Measurements from ENCODE around the gene TWNK. TPM values are rescaled to one million over a fixed set of nuclear protein-coding genes. Genes with fewer than 3 reads are reported as not detected.
"Not testable (repeated sequence)": the region's sequence is repeated elsewhere in the genome, so short reads cannot be mapped to it uniquely, and the experiment has no call there.

Gene TWNK
- total RNA-seq, 3 donors from 2014 or later (not counting 1 experiment from before 2014, with no cell fraction given): 2.2 to 3.6 (median 3.3) TPM

GRCh38 chr10:101031796-101032636 is 44.7 kb downstream of the TWNK start:
- Histone ChIP-seq H3K4me3 (ENCODE audit: low read length) (peak overlapping the region; percentile 50), H3K9me3 (ENCODE audit: control insufficient read depth, insufficient read depth, low read length) (no peaks in the 10 kb centered on the region), H3K4me1 (ENCODE audit: control insufficient read depth, insufficient read depth, low read length) (peaks cover 28% of the 10 kb centered on the region), H3K27me3 (ENCODE audit: control insufficient read depth, insufficient read depth, low read length) (no peaks in the 10 kb centered on the region), H3K27ac (ENCODE audit: low read length) (peak overlapping the region; percentile 98), H3K36me3 (ENCODE audit: control insufficient read depth, insufficient read depth, low read length) (peaks cover 24% of the 10 kb centered on the region)
- no peak for TF ChIP-seq CTCF (IDR thresholded peaks at IDR 0.05)
- Mint-ChIP-seq H3K4me1 (peaks cover 27 to 28% of the 10 kb centered on the region in 2 donors), H3K36me3 (no peaks in the 10 kb centered on the region), H3K27me3 (ENCODE audit: low read depth in 2 of 2) (peaks cover 0 to 7% of the 10 kb centered on the region in 2 donors), H3K4me3 (peak overlapping the region; percentile 88), H3K9me3 (no peaks in the 10 kb centered on the region), H3K27ac (peak overlapping the region; percentile 83 to 89)
- DNase-seq (peak; percentile 61 to 93), ATAC-seq (peak; percentile 58 to 73 (median 68))
- intact Hi-C loops (cut with micrococcal nuclease): loop anchor here (5.0 kb wide), 3 partner anchors 35 to 320 kb away; partner anchors contain the start of genes BTRC and LZTS2
- under 1% methylated on average over 47 of the region's 47 CpGs for WGBS (ENCODE audit: insufficient coverage)

- Histone ChIP-seq H3K4me3 (ENCODE audit: low read length) (peak overlapping the region; percentile 50), H3K27me3 (ENCODE audit: control insufficient read depth, insufficient read depth, low read length) (no peaks in the 10 kb centered on the region), H3K36me3 (ENCODE audit: control insufficient read depth, insufficient read depth, low read length) (peaks cover 31% of the 10 kb centered on the region), H3K27ac (ENCODE audit: low read length) (peak overlapping the region; percentile 98), H3K4me1 (ENCODE audit: control insufficient read depth, insufficient read depth, low read length) (peaks cover 28% of the 10 kb centered on the region), H3K9me3 (ENCODE audit: control insufficient read depth, insufficient read depth, low read length) (no peaks in the 10 kb centered on the region)
- intact Hi-C loops (cut with micrococcal nuclease): loop anchor here (5.0 kb wide), 3 partner anchors 35 to 320 kb away; partner anchors contain the start of genes BTRC and LZTS2
- WGBS (ENCODE audit: insufficient coverage): 10% methylated on average over 6 of the region's 6 CpGs
- ATAC-seq (peak; percentile 23 to 40 (median 30)), DNase-seq (peak; percentile 50 to 62)
- no peak for TF ChIP-seq CTCF (IDR thresholded peaks at IDR 0.05)
- Mint-ChIP-seq H3K4me1 (peaks cover 27 to 28% of the 10 kb centered on the region in 2 donors), H3K36me3 (peaks cover 4% of the 10 kb centered on the region), H3K27ac (peak overlapping the region; percentile 83 to 89), H3K4me3 (peak overlapping the region; percentile 88), H3K27me3 (ENCODE audit: low read depth in 2 of 2) (peaks cover 0 to 7% of the 10 kb centered on the region in 2 donors), H3K9me3 (no peaks in the 10 kb centered on the region)
Measured at GRCh38 chr10:101032637-101033224, 45.4 kb downstream of the TWNK start.

GRCh38 chr10:101033276-101033675 is 45.9 kb downstream of the TWNK start:
- no peak for DNase-seq
- Histone ChIP-seq H3K27ac (ENCODE audit: low read length) (peak overlapping the region; percentile 98), H3K9me3 (ENCODE audit: control insufficient read depth, insufficient read depth, low read length) (no peaks in the 10 kb centered on the region), H3K4me1 (ENCODE audit: control insufficient read depth, insufficient read depth, low read length) (peaks cover 28% of the 10 kb centered on the region), H3K36me3 (ENCODE audit: control insufficient read depth, insufficient read depth, low read length) (peaks cover 36% of the 10 kb centered on the region), H3K27me3 (ENCODE audit: control insufficient read depth, insufficient read depth, low read length) (no peaks in the 10 kb centered on the region), H3K4me3 (ENCODE audit: low read length) (no peak overlapping the region)
- no peak for ATAC-seq
- peak overlapping the region; percentile 88 for H3K4me3 Mint-ChIP-seq
- H3K27ac Mint-ChIP-seq: peak overlapping the region; percentile 83 to 89
- TF ChIP-seq CTCF (IDR thresholded peaks at IDR 0.05): no peak
- H3K27me3 Mint-ChIP-seq (ENCODE audit: low read depth in 2 of 2): peaks cover 0 to 7% of the 10 kb centered on the region in 2 donors
- H3K4me1 Mint-ChIP-seq: peaks cover 27 to 28% of the 10 kb centered on the region in 2 donors
- intact Hi-C loops (cut with micrococcal nuclease): loop anchor here (5.0 kb wide), 3 partner anchors 34 to 319 kb away; partner anchors contain the start of genes BTRC and LZTS2
- 33% methylated on average over 1 of the region's 3 CpGs for WGBS (ENCODE audit: insufficient coverage)
- peaks cover 9% of the 10 kb centered on the region for H3K36me3 Mint-ChIP-seq
- H3K9me3 Mint-ChIP-seq: no peaks in the 10 kb centered on the region

GRCh38 chr10:101034404-101034803 is 47.1 kb downstream of the TWNK start:
- not testable (repeated sequence) for H3K4me3 Mint-ChIP-seq; H3K4me3 ChIP-seq (ENCODE audit: low read length); H3K27ac Mint-ChIP-seq; H3K27ac ChIP-seq (ENCODE audit: low read length); H3K27me3 ChIP-seq (ENCODE audit: control insufficient read depth, insufficient read depth, low read length); H3K27me3 Mint-ChIP-seq (ENCODE audit: low read depth in 2 of 2); ATAC-seq; H3K9me3 ChIP-seq (ENCODE audit: control insufficient read depth, insufficient read depth, low read length); DNase-seq; H3K9me3 Mint-ChIP-seq
- intact Hi-C loops (cut with micrococcal nuclease): loop anchor here (5.0 kb wide), 3 partner anchors 33 to 318 kb away; partner anchors contain the start of genes BTRC and LZTS2
- Mint-ChIP-seq H3K36me3 (peaks cover 14% of the 10 kb centered on the region), H3K4me1 (peaks cover 27 to 28% of the 10 kb centered on the region in 2 donors)
- 96% methylated on average over 4 of the region's 4 CpGs for WGBS (ENCODE audit: insufficient coverage)
- Histone ChIP-seq H3K36me3 (ENCODE audit: control insufficient read depth, insufficient read depth, low read length) (peaks cover 41% of the 10 kb centered on the region), H3K4me1 (ENCODE audit: control insufficient read depth, insufficient read depth, low read length) (peaks cover 28% of the 10 kb centered on the region)
